ENCODE results near the gene PRKCH. TPM values are rescaled to one million over a fixed set of nuclear protein-coding genes. Genes with fewer than 3 reads are reported as not detected.

Gene PRKCH
- polyA plus RNA-seq, 2 of the 4 experiments (the other 2 are of a cell fraction): 10.0 to 10.2 TPM

- TF ChIP-seq TFCP2L1 (CRISPR knock-in tag; IDR thresholded peaks at IDR 0.05) (no peak), FOXS1 (CRISPR knock-in tag; IDR thresholded peaks at IDR 0.05) (no peak), HES2 (IDR thresholded peaks at IDR 0.05) (no peak), PHF8 (IDR thresholded peaks at IDR 0.05; ENCODE audit: borderline replicate concordance, low read depth) (no peak), JUN (IDR thresholded peaks at IDR 0.05) (no peak), CBX2 (IDR thresholded peaks at IDR 0.05; ENCODE audit: borderline replicate concordance, low read depth) (no peak), EP300 (IDR thresholded peaks at IDR 0.05) (no peak), CEBPB (IDR thresholded peaks at IDR 0.05) (no peak), EHMT2 (IDR thresholded peaks at IDR 0.05; ENCODE audit: low read depth) (no peak), BHLHE40 (IDR thresholded peaks at IDR 0.05; ENCODE audit: low read depth, low read length) (no peak), ESRRA (IDR thresholded peaks at IDR 0.05; ENCODE audit: borderline replicate concordance, low read length) (no peak), CTCF (IDR thresholded peaks at IDR 0.05) (no peak), HMGXB4 (CRISPR knock-in tag; IDR thresholded peaks at IDR 0.05; ENCODE audit: borderline replicate concordance) (no peak), FOSL2 (IDR thresholded peaks at IDR 0.05) (no peak), FOSL2 (CRISPR knock-in tag; IDR thresholded peaks at IDR 0.05) (no peak), HOXB5 (CRISPR knock-in tag; IDR thresholded peaks at IDR 0.05) (no peak)
- no peak for ATAC-seq
- Histone ChIP-seq H3K4me3 (no peak overlapping the region), H3K4me1 (no peaks in the 10 kb centered on the region), H3K27ac (no peak overlapping the region), H3K9me3 (peaks cover 23% of the 10 kb centered on the region), H3K4me2 (no peak overlapping the region)
- ChIA-PET POLR2A (interaction anchor here (0.6 kb wide), 1 partner anchor 16 kb away, joined by 3 read pairs; no protein-coding TSS in a partner anchor), CTCF (interaction anchor here (1.3 kb wide), 1 partner anchor 9 kb away, joined by 3 read pairs; no protein-coding TSS in a partner anchor)
- FAIRE-seq: no peak
- no peak for DNase-seq (ENCODE audit: low read depth in 1 of 2, low spot score in 1 of 2)
Observed at GRCh38 chr14:61377749-61378148, 56.4 kb downstream of the PRKCH start.

GRCh38 chr14:61379639-61380184 is 58.3 kb downstream of the PRKCH start:
- no peak for TF ChIP-seq CHD4 (IDR thresholded peaks at IDR 0.05; ENCODE audit: borderline replicate concordance)
- no peak for TF ChIP-seq NFE2L2 (conservative IDR thresholded peaks at IDR 0.05; ENCODE audit: low read length)
- no peak for TF ChIP-seq KDM5A (IDR thresholded peaks at IDR 0.05)
- no peak for TF ChIP-seq FOXS1 (CRISPR knock-in tag; IDR thresholded peaks at IDR 0.05)
- TF ChIP-seq JUNB (IDR thresholded peaks at IDR 0.05): no peak
- no peak for DNase-seq (ENCODE audit: low read depth in 1 of 2, low spot score in 1 of 2)
- no peak for ATAC-seq
- H3K9me3 ChIP-seq: peaks cover 11% of the 10 kb centered on the region; the same call in 2 of the 3 replicates
- WGBS (ENCODE audit: missing lambda C conversion rate): 50% methylated on average over 8 of the region's 8 CpGs
- H3K4me1 ChIP-seq: no peaks in the 10 kb centered on the region
- ChIA-PET CTCF (no interaction called here), POLR2A (no interaction called here)
- no peak overlapping the region for H3K27ac ChIP-seq
- H3K4me3 ChIP-seq: no peak overlapping the region
- no peak overlapping the region for H3K4me2 ChIP-seq
- no peak for FAIRE-seq

- ATAC-seq: no peak
- no peak overlapping the region for H3K27ac ChIP-seq
- ChIA-PET CTCF (no interaction called here), POLR2A (no interaction called here)
- DNase-seq (ENCODE audit: low read depth in 1 of 2, low spot score in 1 of 2): no peak
- H3K4me1 ChIP-seq: no peaks in the 10 kb centered on the region
- H3K9me3 ChIP-seq: peaks cover 3% of the 10 kb centered on the region; the same call in 1 of the 3 replicates
- WGBS (ENCODE audit: missing lambda C conversion rate): 71% methylated on average over 3 of the region's 3 CpGs
- H3K4me3 ChIP-seq: no peak overlapping the region
- no peak for FAIRE-seq
- no peak overlapping the region for H3K4me2 ChIP-seq
- TF ChIP-seq RARB (CRISPR knock-in tag; IDR thresholded peaks at IDR 0.05) (no peak), HOXA7 (CRISPR knock-in tag; IDR thresholded peaks at IDR 0.05) (no peak), TFCP2L1 (CRISPR knock-in tag; IDR thresholded peaks at IDR 0.05) (no peak), NFE2L2 (conservative IDR thresholded peaks at IDR 0.05; ENCODE audit: low read length) (no peak), PHF8 (IDR thresholded peaks at IDR 0.05; ENCODE audit: borderline replicate concordance, low read depth) (no peak)
Observed at GRCh38 chr14:61380984-61381383, 59.6 kb downstream of the PRKCH start.

Measured in A549 (cell line).